SK-N-SH (cell line): ENCODE measurements around the gene DISP2. TPM values are rescaled to one million over a fixed set of nuclear protein-coding genes. Genes with fewer than 3 reads are reported as not detected.

Source experiments
- CTCF ChIA-PET: fragments of 300-600, 350-600 bp; formaldehyde crosslinking; extraction: SDS; loops from one replicate; lab custom pipeline; 2021; lab: Yijun Ruan, JAX
- POLR2A ChIA-PET: fragments of 350-600 bp; sonication (Branson Sonifier 250); formaldehyde crosslinking; extraction: SDS; loops from one replicate; lab custom pipeline; 2020; ENCODE audit warnings: antibody characterized with exemption, inconsistent platforms; lab: Yijun Ruan, JAX
- DNase-seq: peaks from one replicate; pipeline ENCODE4 v3.0.0; 2012
- H2AFZ ChIP-seq: fragments of 200-600 bp; sonication (generic); 2 replicates; pipeline ENCODE4 v1.8.1; 2016; ENCODE audit warnings: antibody characterized with exemption, mild to moderate bottlenecking, low read depth
- H3F3A ChIP-seq: fragments of 200-600 bp; sonication (generic); replicated peaks from 2 replicates; pipeline ENCODE3; 2016; ENCODE audit warnings: antibody characterized with exemption, mild to moderate bottlenecking; ENCODE audit not compliant: insufficient read depth
- H3K27ac ChIP-seq, 2 experiments: fragments of 200-500 bp in 1 of 2; fragments of 200-600 bp in 1 of 2; sonication (Bioruptor generic) in 1 of 2; sonication (generic), shearing (Covaris generic) in 1 of 2; 2 replicates each; pipeline versions ENCODE4 v1.5.1 to v1.6.1; 2014 to 2016; ENCODE audit warnings: low read depth in 2 of 2, inconsistent platforms in 1 of 2, low read length in 1 of 2, mild to moderate bottlenecking in 1 of 2, mixed read lengths in 1 of 2
- H3K27me3 ChIP-seq: fragments of 200-600 bp; sonication (generic), shearing (Covaris generic); 2 replicates; pipeline ENCODE4 v1.6.1; 2016; ENCODE audit warnings: mixed run types; ENCODE audit not compliant: insufficient read depth
- H3K36me3 ChIP-seq, 2 experiments: fragments of 200-500 bp in 1 of 2; fragments of 200-600 bp in 1 of 2; sonication (Bioruptor generic) in 1 of 2; sonication (generic) in 1 of 2; replicated peaks in 1 of 2; 2 replicates each; pipeline versions ENCODE3 to v1.5.1; 2014 to 2016; ENCODE audit warnings: low read length in 1 of 2, mild to moderate bottlenecking in 1 of 2; ENCODE audit not compliant: insufficient read depth in 2 of 2, control insufficient read depth in 1 of 2
- H3K4me1 ChIP-seq, 2 experiments: fragments of 200-500 bp in 1 of 2; fragments of 200-600 bp in 1 of 2; sonication (Bioruptor generic) in 1 of 2; sonication (generic), shearing (Covaris generic) in 1 of 2; 2 replicates each; pipeline versions ENCODE4 v1.5.1 to v1.6.1; 2014 to 2016; ENCODE audit warnings: low read depth in 1 of 2, low read length in 1 of 2, mixed run types in 1 of 2; ENCODE audit not compliant: insufficient read depth in 2 of 2, control insufficient read depth in 1 of 2
- H3K4me2 ChIP-seq: fragments of 200-600 bp; sonication (generic), shearing (Covaris generic); 2 replicates; pipeline ENCODE4 v1.6.1; 2017; ENCODE audit warnings: mixed run types
- H3K4me3 ChIP-seq, 2 experiments: fragments of 200-500 bp in 1 of 2; fragments of 200-600 bp in 1 of 2; sonication (Bioruptor generic) in 1 of 2; sonication (generic), shearing (Covaris generic) in 1 of 2; 2 replicates each; pipeline versions ENCODE4 v1.5.1 to v1.8.1; 2014 to 2016; ENCODE audit warnings: low read depth in 2 of 2, inconsistent platforms in 1 of 2, low read length in 1 of 2, mild to moderate bottlenecking in 1 of 2, mixed read lengths in 1 of 2, moderate library complexity in 1 of 2
- H3K79me2 ChIP-seq: fragments of 200-600 bp; sonication (generic); 2 replicates; pipeline ENCODE4 v1.8.1; 2017; ENCODE audit warnings: mild to moderate bottlenecking; ENCODE audit not compliant: insufficient read depth
- H3K9ac ChIP-seq: fragments of 200-600 bp; sonication (generic); 2 replicates; pipeline ENCODE4 v1.6.1; 2017; ENCODE audit warnings: mixed run types
- H3K9me2 ChIP-seq: fragments of 200-600 bp; sonication (generic); 2 replicates; pipeline ENCODE4 v1.6.1; 2017; ENCODE audit warnings: mixed run types
- H3K9me3 ChIP-seq: fragments of 200-600 bp; sonication (generic); 2 replicates; pipeline ENCODE4 v1.6.1; 2017; ENCODE audit warnings: mixed run types, mild to moderate bottlenecking, moderate library complexity
- H4K20me1 ChIP-seq: fragments of 200-600 bp; sonication (generic); 2 replicates; pipeline ENCODE4 v1.6.1; 2017; ENCODE audit warnings: mild to moderate bottlenecking, mixed run types; ENCODE audit not compliant: insufficient read depth
- CHD2 ChIP-seq: fragments of 150-350 bp; IDR thresholded peaks from 2 replicates; pipeline ENCODE4 v1.6.1; 2018; ENCODE audit warnings: low read length; ENCODE audit not compliant: partially characterized antibody
- CTCF ChIP-seq: fragments of 200-600 bp; sonication (generic); IDR thresholded peaks from 2 replicates; pipeline ENCODE4 v1.6.1; 2017; ENCODE audit warnings: antibody characterized with exemption, mild to moderate bottlenecking, moderate library complexity
- ELF1 ChIP-seq: IDR thresholded peaks from 2 replicates; pipeline ENCODE4 v1.4.0; 2012
- EP300 ChIP-seq, 2 experiments: IDR thresholded peaks; 2 replicates each; pipeline versions ENCODE4 v1.4.0 to v1.6.1; 2012; ENCODE audit warnings: borderline replicate concordance in 1 of 2, low read depth in 1 of 2, low read length in 1 of 2
- EZH2phosphoT487 ChIP-seq: fragments of 200-600 bp; sonication (generic); IDR thresholded peaks from 2 replicates; pipeline ENCODE4 v1.6.1; 2017; ENCODE audit warnings: low read depth, mixed run types, mild to moderate bottlenecking, antibody characterized with exemption, moderate library complexity, borderline replicate concordance
- FOXJ3 ChIP-seq: sonication (generic); formaldehyde crosslinking; IDR thresholded peaks from 2 replicates; pipeline ENCODE4 v1.5.1; 2020; ENCODE audit warnings: mild to moderate bottlenecking, missing genetic modification reagents
- FOXM1 ChIP-seq: IDR thresholded peaks from 2 replicates; pipeline ENCODE4 v1.4.0; 2012; ENCODE audit warnings: low read depth, mild to moderate bottlenecking
- GABPA ChIP-seq: IDR thresholded peaks from 2 replicates; pipeline ENCODE4 v1.4.0; 2012; ENCODE audit warnings: low read depth, mild to moderate bottlenecking
- GATA2 ChIP-seq: sonication (generic); formaldehyde crosslinking; IDR thresholded peaks from 2 replicates; pipeline ENCODE4 v1.5.0; 2020; ENCODE audit warnings: mild to moderate bottlenecking, missing genetic modification reagents
- MAX ChIP-seq: IDR thresholded peaks from 2 replicates; pipeline ENCODE4 v1.4.0; 2012; ENCODE audit warnings: low read depth
- NRF1 ChIP-seq: IDR thresholded peaks from 2 replicates; pipeline ENCODE4 v1.6.1; 2012; ENCODE audit warnings: low read depth, mild to moderate bottlenecking, low read length
- POLR2AphosphoS5 ChIP-seq: IDR thresholded peaks from 2 replicates; pipeline ENCODE4 v1.6.1; 2012; ENCODE audit warnings: low read depth, low read length
- RCOR1 ChIP-seq: fragments of 150-350 bp; IDR thresholded peaks from 2 replicates; pipeline ENCODE4 v1.6.1; 2017; ENCODE audit warnings: antibody characterized with exemption, low read length
- REST ChIP-seq: IDR thresholded peaks from 2 replicates; pipeline ENCODE4 v1.6.1; 2012; ENCODE audit warnings: mild to moderate bottlenecking, low read depth, low read length, moderate library complexity
- RFX5 ChIP-seq: IDR thresholded peaks from 2 replicates; pipeline ENCODE4 v1.6.1; 2012; ENCODE audit warnings: mild to moderate bottlenecking, improper control_type of control experiment, low read length
- RXRA ChIP-seq: IDR thresholded peaks from 2 replicates; pipeline ENCODE4 v1.4.0; 2012; ENCODE audit warnings: low read depth, mild to moderate bottlenecking, borderline replicate concordance
- SIN3A ChIP-seq: IDR thresholded peaks from 2 replicates; pipeline ENCODE4 v1.6.1; 2012; ENCODE audit warnings: low read depth, mild to moderate bottlenecking, low read length, moderate library complexity, borderline replicate concordance
- SMC3 ChIP-seq: IDR thresholded peaks from 2 replicates; pipeline ENCODE4 v1.6.1; 2012; ENCODE audit warnings: low read depth, low read length, improper control_type of control experiment
- TCF12 ChIP-seq: IDR thresholded peaks from 2 replicates; pipeline ENCODE4 v1.4.0; 2012
- TEAD4 ChIP-seq: IDR thresholded peaks from 2 replicates; pipeline ENCODE4 v1.4.0; 2012; ENCODE audit warnings: mild to moderate bottlenecking, borderline replicate concordance; ENCODE audit not compliant: insufficient read depth
- YY1 ChIP-seq: IDR thresholded peaks from 2 replicates; pipeline ENCODE4 v1.4.0; 2012; ENCODE audit warnings: low read depth, mild to moderate bottlenecking
- WGBS: methylation state at CpG from one replicate; pipeline ENCODE4 v1.1.6; 2017; ENCODE audit warnings: low lambda C conversion rate; 5-methylcytosine and 5-hydroxymethylcytosine counted together
- polyA plus RNA-seq, 3 experiments: library from polyadenylated mRNA; depleted of rRNA; stranded (reverse); fragments of >200 nt; gene quantifications; 2 replicates each; pipeline ENCODE4 v1.2.3, GENCODE V29; 2012

DISP2 gene
- polyA plus RNA-seq, 1 of the 3 experiments (the other 2 are of a cell fraction): 0.12 TPM

GRCh38 chr15:40399370-40399769 is 41.4 kb downstream of the DISP2 start:
- TF ChIP-seq FOXM1: no peak
- TF ChIP-seq FOXJ3 (CRISPR knock-in tag): no peak
- TF ChIP-seq POLR2AphosphoS5: no peak
- no peak for TF ChIP-seq EZH2phosphoT487
- TF ChIP-seq YY1: no peak
- no peak for TF ChIP-seq SIN3A
- no peak for TF ChIP-seq NRF1
- no peak for TF ChIP-seq TCF12
- no peak for TF ChIP-seq MAX
- TF ChIP-seq SMC3: no peak
- no peak for TF ChIP-seq EP300 (IDR thresholded peaks at IDR 0.05; ENCODE audit: borderline replicate concordance in 1 of 2, low read depth in 1 of 2, low read length in 1 of 2)
- no peak for TF ChIP-seq TEAD4
- TF ChIP-seq, all 33 proteins: peak for 0
- no peaks in the 10 kb centered on the region for H3K9me2 ChIP-seq
- H3K79me2 ChIP-seq: no peaks in the 10 kb centered on the region
- H3F3A ChIP-seq: peaks cover 5% of the 10 kb centered on the region
- H3K27ac ChIP-seq: no peak overlapping the region
- H3K4me1 ChIP-seq: no peaks in the 10 kb centered on the region
- H3K4me2 ChIP-seq: no peak overlapping the region
- no peak overlapping the region for H3K4me3 ChIP-seq
- H3K36me3 ChIP-seq: peaks cover 0 to under 1% of the 10 kb centered on the region in 2 experiments
- no peaks in the 10 kb centered on the region for H3K27me3 ChIP-seq
- no peaks in the 10 kb centered on the region for H4K20me1 ChIP-seq
- 82% methylated on average over 7 of the region's 7 CpGs for whole genome bisulfite sequencing
- ChIA-PET CTCF (interaction anchor here (1.0 kb wide), 2 partner anchors 40 to 119 kb away, joined by 3 read pairs; no protein-coding TSS in a partner anchor), POLR2A (interaction anchor here (1.1 kb wide), 1 partner anchor 10 kb away, joined by 3 read pairs; no protein-coding TSS in a partner anchor)
- DNase-seq: no peak
- H3K9ac ChIP-seq: no peak overlapping the region
- no peak overlapping the region for H2AFZ ChIP-seq
- H3K9me3 ChIP-seq: no peaks in the 10 kb centered on the region

GRCh38 chr15:40405501-40406381 is 47.7 kb downstream of the DISP2 start, which contains the start of gene IVD:
Gene IVD (plus strand): TSS chr15:40405795. CDS start chr15:40405828, 33 bp downstream.
- H3F3A ChIP-seq: no peaks in the 10 kb centered on the region
- H3K79me2 ChIP-seq: peaks cover 23% of the 10 kb centered on the region
- WGBS: 8% methylated on average over 27 of the region's 54 CpGs
- no peaks in the 10 kb centered on the region for H4K20me1 ChIP-seq
- CTCF ChIA-PET: interaction anchor here (0.7 to 3.6 kb wide), 10 partner anchors 14 to 127 kb away, joined by 3 to 21 read pairs (median 3); partner anchors contain the start of genes ANKRD63, CCDC9B, DISP2 and KNSTRN
- H3K4me3 ChIP-seq: peak within 1 kb of the TSS; percentile 82 to 99
- DNase-seq: peak; percentile 100
- H3K27me3 ChIP-seq: no peaks in the 10 kb centered on the region
- peak within 1 kb of the TSS; percentile 85 for H3K9ac ChIP-seq
- no peaks in the 10 kb centered on the region for H3K9me3 ChIP-seq
- POLR2A ChIA-PET: interaction anchor here (0.5 to 4.5 kb wide), 13 partner anchors 9 to 201 kb away, joined by 3 to 22 read pairs (median 4); partner anchors contain the start of genes CCDC9B, CHST14 and KNSTRN
- peak within 1 kb of the TSS; percentile 44 to 80 for H3K27ac ChIP-seq
- H3K36me3 ChIP-seq: peaks cover 21 to 23% of the 10 kb centered on the region in 2 experiments
- H3K4me2 ChIP-seq: peak within 1 kb of the TSS; percentile 97
- peak within 1 kb of the TSS; percentile 93 for H2AFZ ChIP-seq
- H3K4me1 ChIP-seq: peaks cover 9 to 13% of the 10 kb centered on the region in 2 experiments; a peak in 1 of 4 replicates
- H3K9me2 ChIP-seq: no peaks in the 10 kb centered on the region
- TF ChIP-seq RXRA (no peak), RFX5 (peak; percentile 82), CHD2 (peak; percentile 68), REST (no peak), RCOR1 (no peak), TEAD4 (no peak), GATA2 (no peak), EZH2phosphoT487 (no peak), SIN3A (peak; percentile 20; the same call in 1 of the 2 replicates), GABPA (no peak), NRF1 (0 out of 2 replicates have a peak, but pooled peaks have one; percentile 10), ELF1 (no peak), POLR2AphosphoS5 (peak; percentile 88), CTCF (no peak)
